Measurements from ENCODE around the gene PLCH2.

DNA sequence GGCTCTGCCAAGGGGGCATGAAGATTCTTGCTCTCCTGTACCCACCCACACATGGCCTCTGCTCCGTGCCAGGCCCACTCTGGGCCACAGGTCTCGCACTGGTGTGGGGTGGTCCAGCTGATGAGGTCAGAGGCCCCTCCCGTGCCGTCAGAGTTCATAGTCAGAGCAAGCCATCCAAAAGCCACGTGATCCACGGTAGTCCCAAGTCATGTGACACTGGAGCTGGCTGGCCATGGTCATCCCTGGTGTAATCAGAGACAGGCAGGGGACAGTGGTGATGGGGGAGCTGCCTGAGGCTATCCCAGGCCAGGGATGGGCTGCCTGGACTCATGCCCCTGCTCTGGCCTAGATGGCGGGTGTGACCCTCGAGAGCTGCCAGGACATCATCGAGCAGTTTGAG, 10.5 kb downstream of the PLCH2 start:
- TF ChIP-seq EZH2 (IDR thresholded peaks at IDR 0.05) (no peak), POLR2AphosphoS5 (IDR thresholded peaks at IDR 0.05; ENCODE audit: borderline replicate concordance, low read depth, low read length) (no peak)
